Activated CD8-positive, alpha-beta T cell treated with anti-CD3 and anti-CD28 coated beads, Interleukin-2, amount 10 ng/mL, durations not matched to agents 7 days and 5 days (primary cell): ENCODE measurements around the gene SMCO2. TPM values are rescaled to one million over a fixed set of nuclear protein-coding genes. Genes with fewer than 3 reads are reported as not detected.
A peak's percentile ranks its signal among the peaks of the same experiment; 100 is the strongest.

Experiments used
- ATAC-seq: fragments of 150-1000 bp; cut with Tn5 transposase; one replicate; pipeline ENCODE4 v1.10.0; 2021; ENCODE audit warnings: moderate library complexity
- CTCF ChIA-PET: fragments of 350-600 bp; sonication (Branson Sonifier 250); formaldehyde crosslinking; loops from one replicate; lab custom pipeline; 2021; ENCODE audit warnings: antibody characterized with exemption; lab: Charles Lee
- POLR2A ChIA-PET: fragments of 350-600 bp; sonication (Branson Sonifier 250); formaldehyde crosslinking; loops from one replicate; lab custom pipeline; 2021; ENCODE audit warnings: antibody characterized with exemption; lab: Charles Lee
- DNase-seq: peaks from one replicate; pipeline ENCODE4 v3.0.0-alpha.2; 2020
- H3K27ac Mint-ChIP-seq: one replicate; pipeline ENCODE4 v1.8.0; 2021; ENCODE audit warnings: mild to moderate bottlenecking, mixed read lengths
- H3K27me3 Mint-ChIP-seq: one replicate; pipeline ENCODE4 v1.8.0; 2021; ENCODE audit warnings: low read depth, mixed read lengths
- H3K36me3 Mint-ChIP-seq: one replicate; pipeline ENCODE4 v1.8.0; 2021; ENCODE audit warnings: low read depth, mixed read lengths
- H3K4me1 Mint-ChIP-seq: one replicate; pipeline ENCODE4 v1.8.0; 2021; ENCODE audit warnings: low read depth, mixed read lengths
- H3K4me3 Mint-ChIP-seq: one replicate; pipeline ENCODE4 v1.8.0; 2021; ENCODE audit warnings: mild to moderate bottlenecking, mixed read lengths
- H3K9me3 Mint-ChIP-seq: one replicate; pipeline ENCODE4 v1.8.0; 2022; ENCODE audit warnings: mixed read lengths; ENCODE audit not compliant: insufficient read depth
- total RNA-seq, 2 experiments: library from RNA; stranded (reverse); gene quantifications; one replicate each; pipeline ENCODE4 v1.2.3, GENCODE V29; 2021

Gene SMCO2
- total RNA-seq, 2 experiments from 2014 or later = 0.61 TPM; not detected in 1

DNA sequence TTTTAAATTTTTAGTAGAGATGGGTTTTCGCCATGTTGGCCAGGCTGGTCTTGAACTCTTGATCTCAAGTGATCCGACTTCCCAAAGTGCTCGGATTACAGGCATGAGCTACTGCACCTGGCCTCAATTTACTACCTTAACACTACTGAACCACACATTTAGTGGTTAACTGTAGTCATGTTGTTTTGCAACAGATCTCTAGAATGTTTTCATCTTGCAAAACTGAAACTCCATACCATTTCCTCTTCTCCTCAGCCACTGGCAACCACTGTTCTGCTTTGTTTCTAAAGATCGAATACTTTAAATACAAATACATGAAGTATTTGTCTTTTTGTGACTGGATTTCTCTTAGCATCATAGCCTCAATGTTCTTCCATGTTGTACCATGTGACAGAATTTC lies 15.4 kb upstream of the SMCO2 start:
- CTCF ChIA-PET = interaction anchor here (1.1 kb wide), 1 partner anchor 29 kb away, joined by 7 read pairs; no protein-coding TSS in a partner anchor
- H3K4me1 Mint-ChIP-seq = peaks cover 50% of the 10 kb centered on the region
- POLR2A ChIA-PET = no interaction called here
- H3K27ac Mint-ChIP-seq = peak overlapping the region; percentile 60
- no peaks in the 10 kb centered on the region for H3K27me3 Mint-ChIP-seq
- peaks cover 28% of the 10 kb centered on the region for H3K36me3 Mint-ChIP-seq
- ATAC-seq = peak; percentile 41
- peak overlapping the region; percentile 12 for H3K4me3 Mint-ChIP-seq
- H3K9me3 Mint-ChIP-seq = peaks cover 12% of the 10 kb centered on the region
- DNase-seq = no peak

DNA sequence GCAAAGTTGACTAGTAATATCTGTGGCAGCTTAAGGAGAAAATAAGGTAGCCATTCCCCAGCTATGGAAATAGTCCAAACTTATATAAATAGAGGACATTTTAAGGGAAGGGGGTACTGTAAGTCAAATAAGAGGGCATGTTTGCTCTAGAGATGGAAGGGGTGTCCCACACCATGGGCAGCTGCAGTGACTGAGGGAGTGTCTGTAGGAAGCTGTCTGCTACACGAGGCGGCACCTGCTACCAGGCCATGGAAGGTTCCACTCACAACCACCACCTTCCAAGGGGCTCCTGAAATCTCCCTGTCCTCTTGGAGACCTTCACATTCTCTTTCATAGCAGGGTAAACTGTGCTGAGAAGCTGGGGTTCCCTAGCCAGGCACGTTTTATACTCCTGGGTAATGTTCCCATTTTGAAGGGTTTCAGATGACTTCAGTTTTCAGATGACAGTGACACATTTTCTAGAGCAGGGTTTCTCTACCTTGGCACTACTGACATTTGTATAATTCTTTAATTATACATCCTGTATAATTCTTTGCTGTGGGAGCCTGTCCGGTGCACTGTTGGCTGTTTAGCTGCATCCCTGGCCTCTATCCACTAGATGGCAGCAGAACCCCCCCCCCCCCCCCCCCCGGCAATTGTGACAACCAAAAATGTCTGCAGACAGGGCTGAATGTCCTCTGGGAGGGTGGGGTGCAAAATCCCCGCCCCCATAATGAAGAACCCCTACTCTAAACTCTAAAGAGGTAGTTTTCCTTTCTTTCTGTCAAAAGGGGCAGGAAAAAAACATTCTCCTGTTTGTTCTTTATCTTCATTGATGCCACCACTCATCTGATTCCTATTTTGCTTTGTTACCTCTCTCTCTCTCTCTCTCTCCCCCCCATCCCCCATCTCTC lies 11.6 kb upstream of the SMCO2 start:
- ATAC-seq (peak; percentile 60), DNase-seq (peak; percentile 52)
- Mint-ChIP-seq H3K27me3 (peaks cover 4% of the 10 kb centered on the region), H3K9me3 (peaks cover 15% of the 10 kb centered on the region), H3K36me3 (peaks cover 49% of the 10 kb centered on the region), H3K4me3 (no peak overlapping the region), H3K27ac (peak overlapping the region; percentile 86), H3K4me1 (peaks cover 77% of the 10 kb centered on the region)
- ChIA-PET CTCF (interaction anchor here (0.6 to 4.2 kb wide), 23 partner anchors 10 to 270 kb away, joined by 3 to 25 read pairs (median 4); partner anchors contain the start of genes BMAL2 and PPFIBP1), POLR2A (interaction anchor here (0.6 to 1.2 kb wide), 2 partner anchors 29 to 126 kb away, joined by 3 read pairs; no protein-coding TSS in a partner anchor)

DNA sequence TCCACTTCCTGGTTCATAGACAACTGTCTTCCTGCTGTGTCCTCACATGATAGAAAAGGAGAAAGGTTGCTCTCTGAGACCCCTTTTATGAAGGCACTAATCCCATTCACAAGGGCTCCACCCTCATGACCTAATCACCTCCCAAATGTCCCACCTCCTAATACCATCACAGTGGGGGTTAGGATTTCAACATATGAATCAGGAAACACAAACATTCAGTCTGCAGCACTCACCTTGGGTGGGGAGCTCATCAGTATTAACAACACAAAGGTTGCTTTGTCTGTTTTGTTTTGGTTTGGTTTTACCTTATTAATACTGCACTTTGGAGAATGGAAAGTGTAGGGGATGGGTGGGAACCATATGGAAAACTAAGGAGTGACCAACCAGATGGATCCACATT lies 10.5 kb upstream of the SMCO2 start:
- no peak overlapping the region for H3K4me3 Mint-ChIP-seq
- peaks cover 52% of the 10 kb centered on the region for H3K36me3 Mint-ChIP-seq
- peaks cover 4% of the 10 kb centered on the region for H3K27me3 Mint-ChIP-seq
- ATAC-seq (peak; percentile 22), DNase-seq (no peak)
- H3K4me1 Mint-ChIP-seq = peaks cover 75% of the 10 kb centered on the region
- peaks cover 22% of the 10 kb centered on the region for H3K9me3 Mint-ChIP-seq
- peak overlapping the region; percentile 86 for H3K27ac Mint-ChIP-seq
- CTCF ChIA-PET = interaction anchor here (1.0 to 4.2 kb wide), 11 partner anchors 9 to 217 kb away, joined by 3 to 22 read pairs (median 4); partner anchors contain the start of gene PPFIBP1
- POLR2A ChIA-PET = interaction anchor here (0.7 to 0.8 kb wide), 2 partner anchors 34 to 65 kb away, joined by 3 read pairs; no protein-coding TSS in a partner anchor

DNA sequence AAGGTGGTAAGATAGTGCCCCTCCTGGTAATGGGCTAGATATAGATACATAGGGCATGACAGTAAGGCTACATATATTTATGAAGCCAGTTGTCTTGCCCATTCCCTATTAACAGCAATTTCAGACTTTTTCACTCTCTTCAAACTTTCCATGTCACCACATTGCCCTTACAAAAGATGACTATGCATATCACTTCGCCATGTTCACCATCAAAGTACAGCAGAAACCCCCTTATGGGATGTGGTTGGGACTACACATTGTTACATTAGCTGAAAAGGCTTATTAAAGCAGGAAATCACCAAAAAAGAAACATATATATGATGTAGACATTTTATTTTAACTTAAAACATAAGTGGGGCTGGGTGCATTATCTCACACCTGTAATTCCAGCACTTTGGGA lies 9.8 kb upstream of the SMCO2 start:
- ChIA-PET CTCF (interaction anchor here (0.6 to 4.2 kb wide), 14 partner anchors 9 to 129 kb away, joined by 3 to 21 read pairs (median 4); partner anchors contain the start of gene PPFIBP1), POLR2A (interaction anchor here (0.7 to 0.8 kb wide), 2 partner anchors 34 to 64 kb away, joined by 3 read pairs; no protein-coding TSS in a partner anchor)
- peaks cover 44% of the 10 kb centered on the region for H3K36me3 Mint-ChIP-seq
- peaks cover 68% of the 10 kb centered on the region for H3K4me1 Mint-ChIP-seq
- peaks cover 15% of the 10 kb centered on the region for H3K9me3 Mint-ChIP-seq
- H3K27ac Mint-ChIP-seq = no peak overlapping the region
- no peak for ATAC-seq
- peaks cover 4% of the 10 kb centered on the region for H3K27me3 Mint-ChIP-seq
- H3K4me3 Mint-ChIP-seq = no peak overlapping the region
- DNase-seq = peak; percentile 31

DNA sequence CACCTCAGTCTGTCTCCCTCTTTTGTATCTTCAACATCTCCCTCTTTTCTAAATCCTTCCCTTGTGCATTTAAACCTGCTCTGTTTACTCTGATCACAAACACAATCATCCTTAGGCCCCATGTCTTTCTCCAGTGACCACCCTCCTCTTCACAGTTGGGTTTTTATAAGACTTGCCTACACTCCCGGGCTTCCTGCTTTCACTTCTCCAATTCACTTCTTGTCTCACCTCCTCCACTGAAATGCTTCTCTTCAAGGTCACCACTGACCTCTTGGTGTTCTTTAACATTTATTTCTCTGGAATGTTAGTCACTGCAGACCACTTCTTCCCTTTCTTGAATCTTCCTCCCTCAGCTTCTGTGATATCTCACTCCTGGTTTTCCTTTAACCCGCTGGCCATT lies 8.7 kb upstream of the SMCO2 start:
- peaks cover 59% of the 10 kb centered on the region for H3K4me1 Mint-ChIP-seq
- ChIA-PET CTCF (interaction anchor here (0.7 to 1.4 kb wide), 3 partner anchors 13 to 30 kb away, joined by 3 to 4 read pairs (median 4); no protein-coding TSS in a partner anchor), POLR2A (interaction anchor here (0.5 kb wide), 1 partner anchor 342 kb away, joined by 3 read pairs; the partner anchor contains the start of genes KLHL42 and MANSC4)
- DNase-seq (no peak), ATAC-seq (no peak)
- H3K9me3 Mint-ChIP-seq = peaks cover 10% of the 10 kb centered on the region
- no peak overlapping the region for H3K27ac Mint-ChIP-seq
- peaks cover 4% of the 10 kb centered on the region for H3K27me3 Mint-ChIP-seq
- no peak overlapping the region for H3K4me3 Mint-ChIP-seq
- peaks cover 37% of the 10 kb centered on the region for H3K36me3 Mint-ChIP-seq

GRCh38 chr12:27447761-27448160 lies 1.2 kb downstream of the SMCO2 start:
- ChIA-PET CTCF (no interaction called here), POLR2A (no interaction called here)
- Mint-ChIP-seq H3K27ac (no peak overlapping the region), H3K4me1 (no peaks in the 10 kb centered on the region), H3K9me3 (no peaks in the 10 kb centered on the region), H3K4me3 (no peak overlapping the region), H3K27me3 (peaks cover 10% of the 10 kb centered on the region), H3K36me3 (peaks cover 17% of the 10 kb centered on the region)
- ATAC-seq (no peak), DNase-seq (no peak)

DNA sequence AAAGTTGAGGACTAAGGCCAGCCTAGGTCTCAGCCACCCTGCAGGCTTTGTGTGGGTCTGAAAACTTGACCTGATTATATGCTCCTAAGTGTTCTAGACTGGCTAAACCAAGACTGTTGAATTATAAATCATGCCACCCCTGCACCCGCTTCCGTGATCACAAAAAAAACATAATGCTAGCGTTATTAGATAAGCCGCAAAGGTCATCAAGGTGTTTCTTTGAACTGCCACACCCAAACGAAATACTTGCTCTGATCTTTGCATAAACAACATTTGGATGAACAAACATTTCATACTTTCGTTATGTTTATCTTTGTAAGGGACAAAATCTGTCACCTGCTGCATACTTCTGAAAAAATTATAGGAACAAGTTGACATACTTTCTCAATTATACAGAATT lies 2.5 kb downstream of the SMCO2 start:
- no peaks in the 10 kb centered on the region for H3K9me3 Mint-ChIP-seq
- ATAC-seq = no peak
- peaks cover 10% of the 10 kb centered on the region for H3K27me3 Mint-ChIP-seq
- no peak for DNase-seq
- ChIA-PET POLR2A (no interaction called here), CTCF (interaction anchor here (0.8 kb wide), 1 partner anchor 16 kb away, joined by 3 read pairs; no protein-coding TSS in a partner anchor)
- H3K4me1 Mint-ChIP-seq = peaks cover 9% of the 10 kb centered on the region
- no peak overlapping the region for H3K27ac Mint-ChIP-seq
- no peak overlapping the region for H3K4me3 Mint-ChIP-seq
- H3K36me3 Mint-ChIP-seq = peaks cover 17% of the 10 kb centered on the region

- Mint-ChIP-seq H3K27ac (no peak overlapping the region), H3K4me1 (peaks cover 9% of the 10 kb centered on the region)
These were observed 3.5 kb downstream of the SMCO2 start for GRCh38 chr12:27449893-27450534.

GRCh38 chr12:27451036-27451825 lies 4.7 kb downstream of the SMCO2 start:
- DNase-seq = no peak
- ChIA-PET CTCF (no interaction called here), POLR2A (no interaction called here)
- Mint-ChIP-seq H3K4me3 (no peak overlapping the region), H3K4me1 (peaks cover 9% of the 10 kb centered on the region), H3K36me3 (peaks cover 18% of the 10 kb centered on the region), H3K9me3 (no peaks in the 10 kb centered on the region), H3K27me3 (peaks cover 10% of the 10 kb centered on the region), H3K27ac (no peak overlapping the region)
- ATAC-seq = no peak

More at GRCh38 chr12:27449893-27450534, 3.5 kb downstream of the SMCO2 start:
- Mint-ChIP-seq H3K4me3 (no peak overlapping the region), H3K36me3 (peaks cover 18% of the 10 kb centered on the region), H3K27me3 (peaks cover 10% of the 10 kb centered on the region), H3K9me3 (no peaks in the 10 kb centered on the region)
- ChIA-PET POLR2A (no interaction called here), CTCF (no interaction called here)
- no peak for DNase-seq
- ATAC-seq = no peak

- no peak for DNase-seq
- peaks cover 22% of the 10 kb centered on the region for H3K36me3 Mint-ChIP-seq
- H3K4me3 Mint-ChIP-seq = no peak overlapping the region
- H3K4me1 Mint-ChIP-seq = peaks cover 19% of the 10 kb centered on the region
- H3K27me3 Mint-ChIP-seq = peaks cover 7% of the 10 kb centered on the region
- ChIA-PET POLR2A (no interaction called here), CTCF (interaction anchor here (1.3 kb wide), 1 partner anchor 19 kb away, joined by 6 read pairs; no protein-coding TSS in a partner anchor)
- H3K9me3 Mint-ChIP-seq = no peaks in the 10 kb centered on the region
- no peak overlapping the region for H3K27ac Mint-ChIP-seq
- ATAC-seq = no peak
These were observed 6.9 kb downstream of the SMCO2 start for GRCh38 chr12:27453421-27453820.

DNA sequence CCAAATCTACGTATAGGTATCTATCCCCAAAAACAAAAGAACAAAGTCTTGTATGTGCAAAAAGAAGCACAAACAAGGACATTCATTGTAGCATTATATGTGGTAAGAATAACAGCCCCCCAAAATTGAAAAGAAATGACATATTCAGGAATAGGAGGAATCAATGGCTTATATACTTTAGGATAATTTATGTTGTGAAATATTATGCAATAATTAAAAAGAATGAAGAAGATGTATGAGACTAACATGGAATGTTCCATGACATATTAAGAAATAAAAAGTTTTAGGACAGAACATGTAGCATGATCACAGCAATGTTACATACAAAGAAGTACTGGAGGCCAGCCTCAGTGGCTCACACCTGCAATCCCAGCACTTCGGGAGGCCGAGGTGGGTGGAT lies 9.1 kb downstream of the SMCO2 start:
- Mint-ChIP-seq H3K36me3 (peaks cover 22% of the 10 kb centered on the region), H3K27ac (no peak overlapping the region), H3K27me3 (peaks cover 7% of the 10 kb centered on the region), H3K4me1 (peaks cover 33% of the 10 kb centered on the region), H3K4me3 (no peak overlapping the region), H3K9me3 (no peaks in the 10 kb centered on the region)
- DNase-seq = no peak
- ChIA-PET CTCF (interaction anchor here (1.5 kb wide), 1 partner anchor 19 kb away, joined by 4 read pairs; no protein-coding TSS in a partner anchor), POLR2A (no interaction called here)
- ATAC-seq = no peak
